Stimulated activated CD4-positive, alpha-beta T cell treated with anti-CD3 and anti-CD28 coated beads, Interleukin-15, amount 100 ng/mL, for 48 hours (primary cell): ENCODE measurements around the gene RHNO1.

Source experiments
- DNase-seq, 2 donors: peaks; one replicate each; pipeline ENCODE4 v3.0.0-alpha.2; 2020; ENCODE audit warnings: low read depth in 2 of 2

RHNO1 gene

DNA sequence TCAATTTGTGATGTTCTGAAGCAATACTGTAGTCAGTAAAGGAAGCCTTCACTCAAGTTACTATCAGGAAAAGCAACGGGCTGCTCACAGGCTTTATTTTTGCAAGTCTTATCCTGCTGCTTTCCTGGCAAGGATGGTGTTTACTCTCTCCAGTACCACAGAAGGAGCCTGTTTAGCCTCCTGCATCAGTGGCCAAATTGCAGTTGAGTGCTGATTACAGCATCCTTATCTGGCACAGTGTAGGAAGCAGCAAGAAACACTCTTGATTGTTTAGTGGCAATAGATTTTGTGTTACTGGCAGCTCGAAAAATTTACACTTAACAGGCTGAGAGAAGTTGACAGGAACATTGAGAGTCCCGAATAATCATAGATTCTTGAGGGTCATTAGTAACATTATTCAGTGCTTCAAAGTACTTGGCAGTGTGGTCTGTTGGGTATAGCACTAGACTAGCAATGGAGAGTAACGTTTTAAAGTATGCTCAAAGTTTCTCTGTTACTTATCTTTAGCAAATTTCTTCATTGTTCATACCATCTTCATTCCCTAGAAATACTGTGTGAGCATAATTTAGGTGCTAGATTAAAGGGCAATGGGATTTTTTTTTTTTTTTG is 25.4 kb downstream of the RHNO1 start:
- DNase-seq: no peak

DNA sequence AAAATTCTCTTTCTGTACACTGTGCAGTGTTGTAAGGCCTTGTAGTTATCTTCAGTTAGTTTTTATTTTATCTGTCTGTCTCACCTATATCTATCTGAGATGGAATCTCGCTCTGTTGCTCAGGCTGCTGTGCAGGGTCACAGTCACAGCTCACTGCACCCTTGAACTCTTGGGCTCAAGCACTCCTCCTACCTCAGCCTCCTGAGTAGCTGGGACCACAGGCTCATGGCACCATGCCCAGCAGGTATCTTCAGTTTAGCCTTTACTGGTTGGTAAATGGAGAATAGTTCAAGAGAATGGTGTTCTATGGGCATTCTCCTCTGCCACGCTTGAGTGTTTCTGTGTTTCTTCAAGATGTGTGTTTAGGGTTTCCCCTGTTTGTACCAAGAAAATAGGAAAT is 27.2 kb downstream of the RHNO1 start:
- DNase-seq: no peak

DNA sequence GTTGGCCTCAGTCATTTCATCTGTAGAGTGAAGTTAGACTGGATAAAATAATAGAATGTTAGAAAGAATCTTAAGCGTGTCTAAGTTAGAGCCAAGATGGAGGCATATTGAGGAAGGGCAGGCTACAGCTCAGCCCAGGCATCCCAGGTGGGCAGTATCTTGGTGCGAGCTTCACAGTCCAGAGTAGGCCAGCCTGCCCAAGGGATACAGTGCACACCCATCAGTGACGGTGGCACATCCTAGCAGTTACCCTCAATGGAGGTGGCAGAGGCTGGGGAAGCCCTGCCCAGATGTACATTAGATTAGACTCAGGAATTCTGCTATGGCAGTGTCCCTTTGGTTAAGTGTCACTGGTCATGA is 35.2 kb downstream of the RHNO1 start:
- DNase-seq: no peak

DNA sequence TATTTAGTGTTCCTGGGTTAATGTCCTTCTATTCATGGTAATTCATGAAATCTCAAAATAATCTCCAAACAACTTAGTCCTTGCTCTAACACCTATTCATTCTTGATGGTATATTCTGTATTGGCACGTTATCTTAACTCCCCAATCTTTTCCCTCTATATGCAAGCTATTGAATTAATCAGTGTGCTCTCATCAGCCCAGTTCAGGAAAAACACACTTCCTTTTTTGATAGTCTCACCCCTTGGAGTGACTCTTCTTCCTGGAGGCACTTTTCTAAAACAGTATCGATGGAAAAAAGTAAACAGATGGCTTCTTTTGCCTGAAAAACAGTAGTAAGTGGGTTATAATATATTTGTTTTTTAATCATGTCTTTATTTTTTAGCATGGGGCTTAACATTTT is 42.2 kb downstream of the RHNO1 start:
- no peak for DNase-seq

DNA sequence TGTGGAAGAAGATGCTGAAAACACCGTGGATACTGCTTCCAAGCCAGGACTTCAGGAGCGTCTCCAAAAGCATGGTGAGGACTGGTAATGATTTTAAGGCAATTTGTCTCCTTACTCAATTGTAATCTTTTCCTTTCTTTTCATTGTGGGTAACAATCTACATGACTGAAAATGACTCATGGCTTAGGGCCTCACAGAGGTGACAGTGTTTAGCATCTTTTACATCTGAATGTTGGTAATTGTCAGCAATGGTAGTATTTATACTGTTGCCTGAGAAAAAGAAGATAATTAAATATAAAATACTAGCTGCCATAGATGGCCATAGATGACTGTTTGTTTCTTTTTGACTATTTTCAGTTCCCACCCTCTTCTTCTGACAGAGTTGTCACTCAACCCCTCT is 45.3 kb downstream of the RHNO1 start:
- DNase-seq: no peak

DNA sequence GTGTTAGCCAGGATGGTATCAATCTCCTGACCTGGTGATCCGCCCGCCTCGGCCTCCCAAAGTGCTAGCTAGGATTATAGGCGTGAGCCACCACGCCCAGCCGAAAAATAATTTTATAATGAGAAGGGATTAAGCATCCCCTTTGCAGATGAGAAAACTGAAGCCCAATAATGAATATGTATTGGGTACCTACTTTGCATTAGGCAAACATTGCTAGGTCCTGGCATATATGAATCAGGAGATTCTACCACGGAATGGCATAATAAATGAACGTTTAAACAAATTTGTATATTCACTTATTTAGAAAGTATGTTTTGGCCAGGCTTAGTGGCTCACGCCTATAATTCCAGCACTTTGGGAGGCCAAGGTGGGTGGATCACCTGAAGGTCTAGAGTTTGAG is 46.0 kb downstream of the RHNO1 start:
- DNase-seq: no peak

DNA sequence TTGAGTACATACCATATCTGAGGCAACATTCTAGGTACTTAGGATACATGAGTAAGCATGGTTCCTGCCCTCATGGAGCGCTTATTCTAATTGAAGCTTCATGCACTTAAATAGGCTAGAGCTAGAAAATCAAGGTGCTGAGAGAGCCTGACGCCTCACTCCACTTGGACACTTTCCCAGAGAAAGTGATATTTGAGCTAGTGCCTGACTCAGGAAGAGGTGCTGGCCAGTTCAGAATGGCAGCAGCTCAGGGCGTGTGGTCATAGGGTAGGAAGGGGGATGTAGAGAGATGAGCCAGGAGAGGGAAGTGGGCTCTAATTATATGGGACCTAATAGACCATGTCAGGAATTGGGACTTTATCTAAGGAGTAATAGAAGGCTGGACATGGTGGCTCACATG is 47.0 kb downstream of the RHNO1 start:
- no peak for DNase-seq

DNA sequence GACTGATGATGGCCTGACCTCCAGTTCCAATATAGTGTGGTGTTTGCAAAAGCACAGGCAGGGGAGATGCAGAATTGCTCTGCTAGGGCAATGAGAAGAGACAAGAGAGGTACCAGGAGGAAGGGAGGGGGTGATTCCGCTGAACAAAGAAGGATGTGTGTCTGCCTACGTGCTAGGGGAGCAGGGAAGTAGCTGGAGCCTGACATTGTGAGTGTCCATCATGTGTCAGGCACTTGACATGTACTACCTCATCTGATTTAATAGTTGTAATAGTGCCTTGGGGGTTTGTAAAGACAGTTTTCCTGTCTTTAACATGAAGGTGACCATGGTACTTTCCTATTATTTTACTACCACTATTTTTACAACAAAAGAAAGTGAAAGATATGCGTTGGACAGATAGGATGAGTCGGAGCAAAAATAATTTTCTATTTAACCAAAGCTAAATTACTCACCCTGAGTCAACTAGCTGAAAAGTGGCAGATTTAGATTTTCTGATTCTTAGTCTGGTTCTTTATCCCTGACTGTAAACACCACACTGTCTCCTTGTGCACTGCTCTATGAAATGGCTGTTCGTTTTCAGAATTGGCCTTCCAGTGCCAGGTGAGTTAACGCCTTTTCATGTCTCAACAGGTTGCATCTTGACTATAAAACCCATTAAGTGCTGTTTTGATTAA is 48.4 kb downstream of the RHNO1 start:
- DNase-seq: no peak

DNA sequence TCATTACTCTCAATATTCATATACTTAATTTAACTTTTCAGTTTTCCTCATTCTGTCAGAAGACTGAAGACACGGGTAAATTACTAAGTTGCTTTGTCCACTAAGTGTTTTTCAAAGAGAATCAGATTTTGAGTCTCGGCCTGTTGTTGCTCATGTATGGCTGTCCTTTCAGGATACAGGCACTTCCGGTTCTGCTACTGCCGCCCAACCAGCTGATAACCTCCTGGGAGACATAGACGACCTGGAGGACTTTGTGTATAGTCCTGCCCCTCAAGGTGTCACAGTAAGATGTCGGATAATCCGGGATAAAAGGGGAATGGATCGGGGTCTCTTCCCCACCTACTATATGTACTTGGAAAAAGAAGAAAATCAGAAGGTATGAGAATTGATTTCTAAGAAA is 53.8 kb downstream of the RHNO1 start:
- DNase-seq: no peak

DNA sequence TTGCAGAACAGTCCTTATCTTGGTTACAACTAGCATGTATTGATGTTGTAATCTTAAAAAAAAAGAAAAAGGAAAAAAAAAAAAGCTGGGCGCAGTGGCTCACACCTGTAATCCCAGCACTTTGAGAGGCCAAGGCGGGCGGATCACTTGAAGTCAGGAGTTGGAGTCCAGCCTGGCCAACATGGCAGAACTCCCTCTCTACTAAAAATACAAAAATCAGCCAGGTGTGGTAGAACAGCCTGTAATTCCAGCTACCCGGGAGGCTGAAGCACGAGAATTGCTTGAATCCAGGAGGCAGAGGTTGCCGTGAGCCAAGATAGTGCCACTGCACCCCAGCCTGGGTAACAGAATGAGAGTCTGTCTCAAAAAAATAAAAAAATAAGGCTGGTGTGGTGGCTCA is 56.6 kb downstream of the RHNO1 start:
- no peak for DNase-seq

DNA sequence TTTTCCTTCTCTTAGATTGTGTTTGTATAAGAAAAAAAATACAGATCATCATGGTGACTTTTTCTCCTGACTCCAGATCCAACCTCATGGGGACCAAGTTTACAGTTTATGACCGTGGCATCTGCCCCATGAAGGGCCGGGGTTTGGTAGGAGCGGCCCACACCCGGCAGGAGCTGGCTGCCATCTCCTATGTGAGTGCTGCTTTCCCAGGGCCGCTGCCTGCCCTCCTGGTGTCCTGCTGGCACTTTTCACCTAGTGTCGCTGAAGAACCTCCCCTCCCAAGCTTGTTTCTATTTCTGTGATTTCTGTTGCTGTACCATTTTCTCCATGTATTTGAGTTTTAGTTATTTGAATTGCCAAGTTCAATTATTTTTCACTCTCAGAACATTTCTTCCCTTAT is 57.3 kb downstream of the RHNO1 start:
- no peak for DNase-seq

DNA sequence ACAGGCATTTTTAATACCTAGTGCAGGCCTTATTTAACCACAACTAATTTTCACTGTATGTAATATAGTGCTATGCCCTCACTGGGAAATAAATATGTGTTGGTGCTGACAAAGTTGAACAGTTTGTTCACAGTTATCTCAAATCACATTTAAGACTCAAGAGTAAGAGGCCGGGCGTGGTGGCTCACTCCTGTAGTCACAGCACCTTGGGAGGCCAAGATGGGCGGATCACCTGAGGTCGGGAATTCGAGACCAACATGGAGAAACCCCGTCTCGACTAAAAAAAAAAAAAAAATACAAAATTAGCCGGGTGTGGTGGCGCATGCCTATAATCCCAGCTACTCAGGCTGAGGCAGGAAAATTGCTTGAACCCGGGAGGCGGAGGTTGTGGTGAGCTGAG is 59.3 kb downstream of the RHNO1 start:
- DNase-seq: no peak

DNA sequence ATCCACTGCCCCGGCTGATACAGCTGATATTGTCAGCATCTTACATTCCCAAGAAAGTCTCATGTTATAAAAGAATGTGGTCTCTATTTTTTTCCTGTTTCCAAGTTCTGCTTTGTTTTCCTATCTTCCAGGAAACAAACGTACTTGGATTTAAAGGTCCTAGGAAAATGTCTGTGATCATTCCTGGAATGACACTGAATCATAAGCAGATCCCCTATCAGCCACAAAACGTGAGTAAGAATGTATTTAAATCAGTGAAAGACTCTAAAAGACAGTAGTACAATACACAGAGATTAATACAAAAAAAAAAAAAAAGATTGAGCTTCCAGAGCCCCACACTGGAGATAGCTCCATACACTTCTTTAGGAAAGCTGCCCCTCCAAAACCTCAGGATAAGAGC is 60.5 kb downstream of the RHNO1 start:
- DNase-seq: no peak
